H9 (cell line): ENCODE results near the gene RCAN1. TPM values are rescaled to one million over a fixed set of nuclear protein-coding genes. Genes with fewer than 3 reads are reported as not detected.

Source experiments
- DNase-seq: peaks from one replicate; pipeline ENCODE4 v3.0.0-alpha.2; 2017
- H2AFZ ChIP-seq: one replicate; pipeline ENCODE4 v1.6.1; 2013; ENCODE audit warnings: mild to moderate bottlenecking, low read length, control low read depth, moderate library complexity
- H2AK5ac ChIP-seq: 2 replicates; pipeline ENCODE4 v1.6.1; 2013; ENCODE audit warnings: low read length, control low read depth, mixed read lengths; ENCODE audit not compliant: insufficient read length
- H2BK120ac ChIP-seq: one replicate; pipeline ENCODE4 v1.6.1; 2013; ENCODE audit warnings: low read depth, mild to moderate bottlenecking, low read length, control low read depth, inconsistent platforms; ENCODE audit not compliant: poor library complexity, severe bottlenecking
- H2BK12ac ChIP-seq: 2 replicates; pipeline ENCODE4 v1.6.1; 2013; ENCODE audit warnings: low read length, control low read depth, mixed read lengths, low read depth; ENCODE audit not compliant: insufficient read length
- H2BK15ac ChIP-seq: 2 replicates; pipeline ENCODE4 v1.6.1; 2013; ENCODE audit warnings: low read depth, low read length, control low read depth
- H2BK20ac ChIP-seq: one replicate; pipeline ENCODE4 v1.6.1; 2013; ENCODE audit warnings: low read depth, mild to moderate bottlenecking, low read length, control low read depth, inconsistent platforms; ENCODE audit not compliant: poor library complexity, severe bottlenecking
- H2BK5ac ChIP-seq: 2 replicates; pipeline ENCODE4 v1.6.1; 2013; ENCODE audit warnings: low read length, control low read depth, mixed read lengths; ENCODE audit not compliant: insufficient read length
- H3K14ac ChIP-seq: 2 replicates; pipeline ENCODE4 v1.6.1; 2013; ENCODE audit warnings: low read length, control low read depth; ENCODE audit not compliant: insufficient read depth
- H3K18ac ChIP-seq: 2 replicates; pipeline ENCODE4 v1.6.1; 2013; ENCODE audit warnings: low read depth, mild to moderate bottlenecking, mixed read lengths, low read length, control low read depth; ENCODE audit not compliant: insufficient read length
- H3K23ac ChIP-seq: 2 replicates; pipeline ENCODE4 v1.6.1; 2013; ENCODE audit warnings: low read length, control low read depth, mixed read lengths, low read depth; ENCODE audit not compliant: insufficient read length
- H3K23me2 ChIP-seq: 2 replicates; pipeline ENCODE4 v1.6.1; 2013; ENCODE audit warnings: low read depth, mild to moderate bottlenecking, mixed read lengths, low read length, control low read depth; ENCODE audit not compliant: insufficient read length, poor library complexity, severe bottlenecking
- H3K27ac ChIP-seq: 2 replicates; pipeline ENCODE4 v1.5.1; 2013; ENCODE audit warnings: low read length, control low read depth, mixed read lengths, low read depth; ENCODE audit not compliant: insufficient read length
- H3K27me3 ChIP-seq: 2 replicates; pipeline ENCODE4 v1.6.1; 2013; ENCODE audit warnings: low read length, control low read depth, inconsistent platforms; ENCODE audit not compliant: insufficient read depth
- H3K4ac ChIP-seq: 2 replicates; pipeline ENCODE4 v1.6.1; 2013; ENCODE audit warnings: low read depth, mild to moderate bottlenecking, control low read depth, inconsistent platforms, low read length, moderate library complexity
- H3K4me1 ChIP-seq: 2 replicates; pipeline ENCODE4 v1.6.1; 2013; ENCODE audit warnings: low read length, control low read depth, inconsistent platforms; ENCODE audit not compliant: insufficient read depth
- H3K4me2 ChIP-seq: 2 replicates; pipeline ENCODE4 v1.6.1; 2013; ENCODE audit warnings: low read length, control low read depth, mixed read lengths; ENCODE audit not compliant: insufficient read length, insufficient read depth
- H3K56ac ChIP-seq: 2 replicates; pipeline ENCODE4 v1.6.1; 2013; ENCODE audit warnings: low read depth, mild to moderate bottlenecking, mixed read lengths, low read length, control low read depth; ENCODE audit not compliant: insufficient read length
- H3K79me1 ChIP-seq: 2 replicates; pipeline ENCODE4 v1.6.1; 2013; ENCODE audit warnings: low read depth, mild to moderate bottlenecking, moderate library complexity, low read length, control low read depth, inconsistent platforms; ENCODE audit not compliant: insufficient read depth, poor library complexity, severe bottlenecking
- H3K79me2 ChIP-seq: 2 replicates; pipeline ENCODE4 v1.6.1; 2013; ENCODE audit warnings: low read length, control low read depth, inconsistent platforms; ENCODE audit not compliant: insufficient read depth
- H3K9ac ChIP-seq: 2 replicates; pipeline ENCODE4 v1.6.1; 2013; ENCODE audit warnings: low read length, control low read depth, mixed read lengths; ENCODE audit not compliant: insufficient read length; ENCODE audit errors: extremely low read depth
- H3K9me3 ChIP-seq: one replicate; pipeline ENCODE4 v1.6.1; 2013; ENCODE audit warnings: low read depth, low read length, inconsistent platforms; ENCODE audit not compliant: control insufficient read depth
- H3T11ph ChIP-seq: one replicate; pipeline ENCODE4 v1.6.1; 2013; ENCODE audit warnings: mild to moderate bottlenecking, low read length, control low read depth, inconsistent platforms
- H4K20me1 ChIP-seq: one replicate; pipeline ENCODE4 v1.6.1; 2013; ENCODE audit not compliant: control insufficient read depth, insufficient read length, insufficient read depth
- H4K5ac ChIP-seq: 2 replicates; pipeline ENCODE4 v1.6.1; 2013; ENCODE audit warnings: low read depth, mild to moderate bottlenecking, mixed read lengths, low read length, control low read depth; ENCODE audit not compliant: insufficient read length
- H4K8ac ChIP-seq: replicated peaks from 2 replicates; pipeline ENCODE4 v1.6.1; 2013; ENCODE audit warnings: low read length, control low read depth, mixed read lengths, low read depth; ENCODE audit not compliant: insufficient read length
- H4K91ac ChIP-seq: 2 replicates; pipeline ENCODE4 v1.6.1; 2013; ENCODE audit warnings: low read depth, mild to moderate bottlenecking, moderate library complexity, mixed read lengths, low read length, control low read depth; ENCODE audit not compliant: insufficient read length
- H3K27ac Mint-ChIP-seq, 3 experiments: 2 replicates in 2 of 3; 3 replicates in 1 of 3; pipeline ENCODE4 v1.8.0; 2020 to 2021; ENCODE audit warnings: mixed read lengths in 3 of 3, mild to moderate bottlenecking in 1 of 3, moderate library complexity in 1 of 3
- H3K27me3 Mint-ChIP-seq: 2 replicates; pipeline ENCODE4 v1.8.0; 2021; ENCODE audit warnings: low read depth, mild to moderate bottlenecking, moderate library complexity, mixed read lengths
- H3K36me3 Mint-ChIP-seq, 3 experiments: 2 replicates in 2 of 3; 3 replicates in 1 of 3; pipeline ENCODE4 v1.8.0; 2020 to 2021; ENCODE audit warnings: low read depth in 3 of 3, mixed read lengths in 3 of 3; ENCODE audit not compliant: insufficient read depth in 1 of 3
- H3K4me1 Mint-ChIP-seq, 2 experiments: 2 replicates each; pipeline ENCODE4 v1.8.0; 2020; ENCODE audit warnings: mixed read lengths in 2 of 2
- H3K4me3 Mint-ChIP-seq, 2 experiments: 2 replicates in 1 of 2; 3 replicates in 1 of 2; pipeline ENCODE4 v1.8.0; 2020 to 2021; ENCODE audit warnings: mild to moderate bottlenecking in 2 of 2, mixed read lengths in 2 of 2, moderate library complexity in 1 of 2
- H3K9me3 Mint-ChIP-seq, 2 experiments: 2 replicates in 1 of 2; 3 replicates in 1 of 2; pipeline ENCODE4 v1.8.0; 2020; ENCODE audit warnings: mild to moderate bottlenecking in 2 of 2, mixed read lengths in 2 of 2, moderate library complexity in 1 of 2
- CTCF ChIP-seq: fragments of 200-600 bp; sonication (generic); conservative IDR thresholded peaks from 3 replicates; pipeline ENCODE4 v1.8.0; 2021; ENCODE audit warnings: antibody characterized with exemption, mild to moderate bottlenecking
- WGBS: extraction: QIAGEN DNeasy Blood & Tissue Kit; methylation state at CpG from one replicate; pipeline ENCODE4 v1.1.7; 2013; ENCODE audit warnings: missing lambda C conversion rate, low lambda C conversion rate, mixed read lengths; ENCODE audit not compliant: insufficient read length; ENCODE audit errors: extremely low coverage; 5-methylcytosine and 5-hydroxymethylcytosine counted together
- total RNA-seq: library from RNA; stranded (reverse); gene quantifications from 2 replicates; pipeline ENCODE4 v1.2.1, GENCODE V29; 2021

The RCAN1 gene
- total RNA-seq, 1 experiment from 2014 or later, result 7.0 TPM

- no peak overlapping the region for H2BK12ac ChIP-seq
- no peaks in the 10 kb centered on the region for H4K20me1 ChIP-seq
- no peaks in the 10 kb centered on the region; a peak in 1 of 5 replicates for H3K9me3 Mint-ChIP-seq
- no peaks in the 10 kb centered on the region for H3K23me2 ChIP-seq
- no peak overlapping the region for H4K5ac ChIP-seq
- H4K8ac ChIP-seq, result no peak overlapping the region
- no peaks in the 10 kb centered on the region; the same call in 1 of the 2 replicates for H3K27me3 Mint-ChIP-seq
- no peak overlapping the region for H3K14ac ChIP-seq
- no peaks in the 10 kb centered on the region for H3K36me3 Mint-ChIP-seq
- no peak overlapping the region for H2AFZ ChIP-seq
- H3K27ac Mint-ChIP-seq, result no peak overlapping the region
- peaks cover 2% of the 10 kb centered on the region for H3K4me1 ChIP-seq
- H3K4me1 Mint-ChIP-seq, result peaks cover 40 to 48% of the 10 kb centered on the region in 2 experiments
- H3K9ac ChIP-seq, result no peak overlapping the region
- no peak for DNase-seq
- no peak overlapping the region for H2AK5ac ChIP-seq
- no peak overlapping the region for H2BK120ac ChIP-seq
- no peak overlapping the region for H3K4me3 Mint-ChIP-seq
- no peaks in the 10 kb centered on the region for H3K27me3 ChIP-seq
- no peak overlapping the region for H2BK5ac ChIP-seq
- no CpG with 5 or more reads among the region's 4 CpGs for WGBS
- no peak overlapping the region for H3K18ac ChIP-seq
- H2BK15ac ChIP-seq, result no peak overlapping the region
- no peak overlapping the region for H3K56ac ChIP-seq
- H2BK20ac ChIP-seq, result no peak overlapping the region
- H3T11ph ChIP-seq, result no peak overlapping the region
- H3K79me1 ChIP-seq, result no peaks in the 10 kb centered on the region
- no peak overlapping the region for H3K4me2 ChIP-seq
- H3K23ac ChIP-seq, result no peak overlapping the region
- TF ChIP-seq CTCF, result no peak
- H3K79me2 ChIP-seq, result no peaks in the 10 kb centered on the region
- H3K27ac ChIP-seq, result no peak overlapping the region
- no peaks in the 10 kb centered on the region for H3K9me3 ChIP-seq
- no peak overlapping the region for H4K91ac ChIP-seq
- no peak overlapping the region for H3K4ac ChIP-seq
Observed at GRCh38 chr21:34519016-34519415, 95.9 kb downstream of the RCAN1 start.
